Cardiac muscle cell (in vitro differentiated cells and primary cell): ENCODE results near the gene MOB3B. TPM values are rescaled to one million over a fixed set of nuclear protein-coding genes. Genes with fewer than 3 reads are reported as not detected.

Experiments
- DNase-seq, 2 donors: peaks; one replicate each; pipeline versions ENCODE4 v3.0.0 to v3.0.0-alpha.2; 2010 to 2017; ENCODE audit warnings: low read depth in 1 of 2, low spot score in 1 of 2
- H3K27ac ChIP-seq: fragments of 200-600 bp; sonication (generic); 2 replicates; pipeline ENCODE4 v1.5.1; 2016
- H3K27me3 ChIP-seq: fragments of 200-600 bp; sonication (generic); 2 replicates; pipeline ENCODE4 v1.6.0; 2016; ENCODE audit warnings: control low read depth
- H3K36me3 ChIP-seq: fragments of 200-600 bp; sonication (generic); 2 replicates; pipeline ENCODE4 v1.5.1; 2016; ENCODE audit warnings: control low read depth
- H3K4me1 ChIP-seq: fragments of 200-600 bp; sonication (generic); 2 replicates; pipeline ENCODE4 v1.8.1; 2017; ENCODE audit warnings: low read depth, mild to moderate bottlenecking, mixed run types
- H3K4me3 ChIP-seq: fragments of 200-600 bp; sonication (generic); 2 replicates; pipeline ENCODE4 v1.5.1; 2016; ENCODE audit warnings: mild to moderate bottlenecking
- H3K9me3 ChIP-seq: fragments of 200-600 bp; sonication (generic); 2 replicates; pipeline ENCODE4 v1.5.1; 2017; ENCODE audit warnings: low read depth, mild to moderate bottlenecking, control low read depth
- polyA plus RNA-seq: library from polyadenylated mRNA; unstranded; fragments of >200 nt; fragmentation: Nextera tagmentation; extraction: Ambion mirVana; gene quantifications from 2 replicates; pipeline ENCODE4 v1.2.1, GENCODE V29; 2016
- total RNA-seq: library from RNA; depleted of rRNA; stranded (reverse); fragments of >200 nt; gene quantifications from 2 replicates; pipeline ENCODE4 v1.2.3, GENCODE V29; 2016
- TF ChIP-seq, protein P1 (sequence below): IDR thresholded peaks from 2 replicates; pipeline ENCODE4 v1.5.1; 2012; ENCODE audit warnings: low read depth, mild to moderate bottlenecking, low read length

Gene MOB3B
- total and polyA plus RNA-seq, 2 experiments from 2014 or later = 0.74 to 1.7 TPM

DNA sequence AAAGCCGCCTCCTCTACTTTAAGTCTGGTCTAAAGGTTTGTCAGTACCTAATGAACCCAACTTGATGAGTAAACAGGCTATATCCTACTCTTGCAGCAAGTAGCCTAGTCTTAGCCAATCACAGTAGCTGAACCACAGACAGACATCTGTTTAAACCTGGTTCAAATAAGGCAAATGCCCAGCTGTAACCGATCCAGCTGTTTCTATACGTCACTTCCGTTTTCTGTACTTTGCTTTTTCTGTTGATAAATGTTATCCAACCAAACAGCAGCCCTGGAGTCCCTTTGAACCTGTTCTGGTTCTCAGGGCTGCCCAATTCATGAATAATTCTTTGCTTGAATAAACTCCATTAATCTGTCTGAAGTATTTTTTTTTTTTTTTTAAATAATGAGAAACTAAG, 155.8 kb downstream of the MOB3B start:
- no peak overlapping the region for H3K27ac ChIP-seq
- no peak overlapping the region for H3K4me3 ChIP-seq
- no peaks in the 10 kb centered on the region for H3K36me3 ChIP-seq
- DNase-seq = no peak
- H3K9me3 ChIP-seq = no peaks in the 10 kb centered on the region
- TF ChIP-seq, protein P1, sequence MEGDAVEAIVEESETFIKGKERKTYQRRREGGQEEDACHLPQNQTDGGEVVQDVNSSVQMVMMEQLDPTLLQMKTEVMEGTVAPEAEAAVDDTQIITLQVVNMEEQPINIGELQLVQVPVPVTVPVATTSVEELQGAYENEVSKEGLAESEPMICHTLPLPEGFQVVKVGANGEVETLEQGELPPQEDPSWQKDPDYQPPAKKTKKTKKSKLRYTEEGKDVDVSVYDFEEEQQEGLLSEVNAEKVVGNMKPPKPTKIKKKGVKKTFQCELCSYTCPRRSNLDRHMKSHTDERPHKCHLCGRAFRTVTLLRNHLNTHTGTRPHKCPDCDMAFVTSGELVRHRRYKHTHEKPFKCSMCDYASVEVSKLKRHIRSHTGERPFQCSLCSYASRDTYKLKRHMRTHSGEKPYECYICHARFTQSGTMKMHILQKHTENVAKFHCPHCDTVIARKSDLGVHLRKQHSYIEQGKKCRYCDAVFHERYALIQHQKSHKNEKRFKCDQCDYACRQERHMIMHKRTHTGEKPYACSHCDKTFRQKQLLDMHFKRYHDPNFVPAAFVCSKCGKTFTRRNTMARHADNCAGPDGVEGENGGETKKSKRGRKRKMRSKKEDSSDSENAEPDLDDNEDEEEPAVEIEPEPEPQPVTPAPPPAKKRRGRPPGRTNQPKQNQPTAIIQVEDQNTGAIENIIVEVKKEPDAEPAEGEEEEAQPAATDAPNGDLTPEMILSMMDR = no peak
- no peaks in the 10 kb centered on the region for H3K27me3 ChIP-seq
- peaks cover 8% of the 10 kb centered on the region for H3K4me1 ChIP-seq

DNA sequence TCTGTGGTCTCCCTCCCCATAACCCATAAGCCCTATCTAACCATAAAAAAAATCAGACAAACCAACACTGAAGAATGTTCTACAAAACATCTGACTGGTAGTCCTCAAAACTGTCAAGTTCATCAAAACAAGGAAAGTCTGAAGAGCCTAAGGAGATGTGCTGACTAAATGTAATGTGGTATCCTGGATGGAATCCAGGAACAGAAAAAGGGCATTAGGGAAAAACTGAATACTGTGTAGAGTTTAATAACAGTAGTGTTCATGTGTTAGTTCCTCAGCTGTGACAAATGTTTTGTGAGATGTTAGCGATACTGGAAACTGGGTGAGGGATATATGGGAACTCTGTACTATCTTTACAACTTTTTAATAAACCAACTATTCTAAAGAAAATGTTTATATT, 157.0 kb downstream of the MOB3B start:
- Histone ChIP-seq H3K4me3 (no peak overlapping the region), H3K36me3 (no peaks in the 10 kb centered on the region)
- no peak for DNase-seq

DNA sequence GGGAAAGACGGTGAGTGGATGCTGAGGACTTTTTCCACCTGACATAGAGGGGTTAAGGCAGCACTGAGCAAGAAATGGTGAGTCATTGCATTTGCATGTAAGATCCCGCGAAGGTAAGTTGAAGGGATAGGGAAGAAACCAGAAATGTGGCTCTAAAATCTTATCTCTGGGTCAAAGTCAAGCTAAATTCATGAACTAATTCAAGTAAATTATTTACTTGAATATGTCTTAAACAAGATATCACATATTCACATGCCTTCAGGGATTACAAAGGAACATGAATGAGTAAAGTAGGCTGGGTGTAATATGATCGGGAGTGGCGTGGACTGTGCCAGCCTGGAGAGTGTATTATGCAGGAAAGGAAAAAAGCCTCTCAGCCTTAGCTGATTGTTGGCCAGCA, 158.2 kb downstream of the MOB3B start:
- no peak overlapping the region for H3K4me3 ChIP-seq
- DNase-seq = no peak
- TF ChIP-seq, protein P1 = no peak

More for the DNA sequence above, 157.0 kb downstream of the MOB3B start:
- Histone ChIP-seq H3K27me3 (no peaks in the 10 kb centered on the region), H3K4me1 (peaks cover 8% of the 10 kb centered on the region), H3K27ac (no peak overlapping the region), H3K9me3 (no peaks in the 10 kb centered on the region)
- TF ChIP-seq, protein P1 = no peak

DNA sequence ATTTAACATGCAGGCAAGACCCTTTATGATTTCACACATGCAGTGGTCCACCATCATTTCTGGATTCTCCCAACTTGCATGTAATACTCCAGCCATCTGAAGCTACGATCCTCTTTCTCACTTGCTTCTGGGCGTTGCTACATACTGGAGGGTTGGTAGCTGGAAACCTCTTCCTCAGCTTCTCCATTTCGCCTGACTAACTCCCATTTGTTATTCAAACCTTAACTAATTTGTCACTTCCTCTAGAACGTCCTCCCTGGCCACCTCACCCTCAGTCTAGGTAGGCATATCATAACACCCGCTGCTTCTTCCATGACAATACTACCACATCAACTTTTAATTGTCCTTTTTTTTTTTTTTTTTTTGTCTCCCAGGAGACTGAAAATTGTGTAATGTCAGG, 160.0 kb downstream of the MOB3B start:
- Histone ChIP-seq H3K4me3 (no peak overlapping the region), H3K36me3 (no peaks in the 10 kb centered on the region), H3K27ac (no peak overlapping the region), H3K27me3 (no peaks in the 10 kb centered on the region), H3K4me1 (peaks cover 8% of the 10 kb centered on the region), H3K9me3 (no peaks in the 10 kb centered on the region)
- DNase-seq = no peak
- TF ChIP-seq, protein P1 = no peak

More for the DNA sequence above, 158.2 kb downstream of the MOB3B start:
- H3K9me3 ChIP-seq = no peaks in the 10 kb centered on the region
- H3K4me1 ChIP-seq = peaks cover 8% of the 10 kb centered on the region
- no peaks in the 10 kb centered on the region for H3K36me3 ChIP-seq
- no peak overlapping the region for H3K27ac ChIP-seq
- no peaks in the 10 kb centered on the region for H3K27me3 ChIP-seq

DNA sequence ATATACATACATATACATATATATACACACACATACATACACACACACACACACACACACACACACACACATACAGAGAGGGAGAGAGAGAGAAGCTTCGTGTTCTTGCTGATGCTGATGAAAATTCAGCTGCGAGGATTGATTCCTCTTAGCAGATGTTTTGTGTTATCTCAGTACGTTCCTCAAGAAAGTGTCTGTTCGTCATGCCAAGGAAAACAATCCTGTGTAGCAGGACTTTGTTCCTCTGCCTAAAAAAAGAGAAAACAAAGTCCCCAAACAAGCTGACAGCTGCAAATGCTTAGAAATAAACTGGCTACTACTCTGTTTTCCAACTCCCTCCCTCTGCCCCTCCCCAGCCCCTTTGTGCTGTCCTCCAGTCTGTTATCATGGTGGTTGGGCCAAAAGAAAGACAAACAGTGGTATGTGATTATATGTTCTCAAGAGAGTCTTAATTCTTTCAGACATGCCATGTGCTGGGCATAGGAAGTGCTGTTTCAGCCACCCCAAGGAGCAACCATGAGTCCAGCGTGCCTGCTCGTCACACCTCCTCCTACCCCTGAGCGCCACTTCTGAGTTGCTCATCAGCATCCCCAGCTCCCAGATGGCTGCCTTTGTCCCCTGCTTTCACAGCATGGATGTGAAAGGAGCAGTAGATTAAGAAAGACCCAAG, 161.2 kb downstream of the MOB3B start:
- no peaks in the 10 kb centered on the region for H3K36me3 ChIP-seq
- H3K4me3 ChIP-seq = no peak overlapping the region
- peaks cover 8% of the 10 kb centered on the region for H3K4me1 ChIP-seq
- no peak overlapping the region for H3K27ac ChIP-seq
- peak in 1 of 2 donors; percentile 58 for DNase-seq
- H3K27me3 ChIP-seq = no peaks in the 10 kb centered on the region
- TF ChIP-seq, protein P1 = no peak
- no peaks in the 10 kb centered on the region for H3K9me3 ChIP-seq
